Stimulated activated CD4-positive, alpha-beta T cell treated with anti-CD3 and anti-CD28 coated beads, Interleukin-2, amount 100 ng/mL, for 48 hours (primary cell): ENCODE results near the gene KIF3C.
"Not testable (repeated sequence)": the region's sequence is repeated elsewhere in the genome, so short reads cannot be mapped to it uniquely, and the experiment has no call there.

Experiments used
- DNase-seq, 2 donors: peaks; one replicate each; pipeline ENCODE4 v3.0.0-alpha.2; 2020

The KIF3C gene

GRCh38 chr2:25998816-25999383, 16.6 kb upstream of the KIF3C start:
- not testable (repeated sequence) for DNase-seq

- DNase-seq: no peak
These were observed 14.5 kb upstream of the KIF3C start for GRCh38 chr2:25996844-25997243.

DNA sequence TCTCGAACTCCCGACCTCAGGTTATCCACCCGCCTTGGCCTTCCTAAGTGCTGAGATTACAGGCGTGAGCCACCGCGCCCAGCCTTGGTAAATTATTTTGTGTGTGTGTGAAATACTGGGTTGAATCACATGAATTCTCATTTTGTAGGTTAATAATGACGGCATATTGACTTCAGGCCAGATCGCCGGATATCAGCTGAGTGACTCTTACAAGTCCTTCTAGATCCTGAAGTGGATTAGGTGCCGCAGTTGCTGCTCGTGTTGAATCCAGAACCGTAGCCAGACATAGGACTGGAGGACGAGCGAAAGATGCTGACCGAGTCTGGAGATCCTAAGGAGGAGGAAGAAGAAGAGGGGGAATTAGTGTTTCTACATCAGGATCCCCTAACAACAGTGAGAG, 12.2 kb upstream of the KIF3C start:
- DNase-seq: no peak

DNA sequence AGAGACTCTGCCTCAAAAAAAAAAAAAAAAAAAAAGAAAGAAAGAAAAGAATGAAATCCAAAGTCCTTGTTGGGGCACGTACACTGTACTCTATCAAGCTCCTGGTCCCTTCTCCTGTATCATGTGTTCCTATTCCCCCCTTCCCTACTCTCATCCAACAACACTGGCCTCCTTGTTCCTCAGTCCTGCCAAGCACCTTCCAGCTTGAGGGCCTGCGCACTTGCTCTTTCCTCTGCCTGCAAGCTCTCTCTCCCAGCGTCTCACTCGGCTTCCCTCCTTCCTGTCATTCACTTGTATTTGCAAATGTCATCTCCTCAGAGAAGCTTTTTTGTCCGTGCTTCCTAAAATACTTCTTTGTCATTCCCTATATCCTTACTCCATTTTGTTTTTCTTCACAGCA, 10.8 kb upstream of the KIF3C start:
- no peak for DNase-seq

GRCh38 chr2:25992556-25992955, 10.3 kb upstream of the KIF3C start:
- no peak for DNase-seq

GRCh38 chr2:25991965-25992364, 9.7 kb upstream of the KIF3C start:
- DNase-seq: no peak

- no peak for DNase-seq
These were observed 6.9 kb upstream of the KIF3C start for GRCh38 chr2:25989154-25989553.

GRCh38 chr2:25988134-25988533, 5.8 kb upstream of the KIF3C start:
- no peak for DNase-seq

DNA sequence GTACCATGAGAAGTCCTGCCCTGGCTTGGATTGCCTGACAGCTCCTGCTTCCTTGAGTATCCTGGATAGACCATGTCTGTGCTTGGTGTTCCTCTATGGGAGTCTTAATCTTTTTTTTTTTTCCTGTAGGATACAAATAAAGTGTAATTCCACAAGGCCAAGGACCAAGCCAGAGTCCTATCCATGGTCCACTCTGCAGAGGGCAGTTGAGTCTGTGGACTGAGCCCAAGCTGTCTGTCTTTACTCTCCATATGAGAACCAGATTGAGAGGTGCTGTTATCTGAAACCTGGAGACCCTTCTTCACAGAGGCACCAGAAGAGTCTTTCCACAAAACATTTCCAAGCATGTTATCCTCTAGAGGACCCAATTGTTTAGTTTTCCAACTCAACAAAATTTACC, 1.4 kb upstream of the KIF3C start:
- DNase-seq: no peak

- no peak for DNase-seq
These were observed 627 bp upstream of the KIF3C start for GRCh38 chr2:25982968-25983280.

- DNase-seq: no peak
These were observed 563 bp downstream of the KIF3C start for GRCh38 chr2:25981596-25982272.

DNA sequence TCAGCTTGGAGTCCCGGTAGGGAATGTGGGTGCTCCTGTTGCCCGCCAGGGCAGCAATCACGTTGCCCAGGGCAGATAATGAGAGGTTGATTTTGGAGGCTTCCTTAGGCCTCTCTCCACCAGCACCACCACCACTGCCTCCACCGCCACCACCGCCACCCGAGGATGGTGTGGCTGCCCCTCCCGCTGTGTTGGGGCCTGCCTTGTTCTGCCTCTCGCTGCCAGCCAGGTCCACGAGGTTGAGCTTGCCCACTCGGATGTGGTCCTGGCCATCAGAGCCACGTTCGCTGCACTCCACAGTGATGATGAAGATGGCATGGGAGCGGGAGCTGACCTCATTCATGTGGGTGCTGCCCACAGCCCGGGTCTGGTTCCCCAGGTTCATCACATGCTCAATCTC, 1.3 kb downstream of the KIF3C start:
- DNase-seq: no peak

DNA sequence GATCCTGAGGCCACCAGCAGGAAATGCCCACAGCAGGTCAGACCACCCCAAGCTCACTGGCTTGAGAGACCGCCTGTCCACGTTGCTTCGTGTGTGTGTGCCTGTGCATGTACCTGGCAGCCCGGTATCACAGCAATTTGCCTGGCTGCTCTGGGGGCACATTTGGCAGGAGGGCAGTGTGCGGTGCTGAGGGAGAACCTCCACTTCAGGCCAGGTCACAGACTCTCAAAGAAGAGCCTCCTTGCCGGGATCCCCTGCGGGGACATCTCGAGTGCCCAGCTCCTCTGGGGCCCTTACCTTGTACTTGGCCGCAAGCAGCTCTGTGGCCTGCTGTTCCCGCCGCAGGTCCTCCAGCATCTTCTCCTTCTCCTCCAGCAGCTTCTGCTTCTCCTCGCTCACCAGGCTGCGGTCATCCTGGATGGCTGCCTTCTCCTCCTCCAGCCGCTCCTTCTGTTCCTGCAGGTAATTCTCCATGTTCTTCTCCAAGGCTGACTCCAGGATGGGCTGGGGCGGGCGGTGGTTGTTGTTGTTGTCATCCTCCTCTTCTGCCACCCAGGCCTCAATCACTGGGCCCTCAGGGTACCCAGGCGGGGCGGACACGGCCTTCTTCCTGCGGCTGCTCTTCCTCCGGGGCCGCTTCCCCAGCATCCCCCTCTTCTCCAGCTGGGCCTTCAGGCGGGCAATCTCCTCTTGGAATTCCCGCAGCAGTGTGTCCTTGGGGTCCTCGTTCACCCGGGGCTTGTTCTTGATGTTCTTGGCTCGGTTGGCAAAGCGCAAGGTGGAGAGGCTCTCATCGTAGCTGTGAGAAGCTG, 2.0 kb downstream of the KIF3C start:
- no peak for DNase-seq

DNA sequence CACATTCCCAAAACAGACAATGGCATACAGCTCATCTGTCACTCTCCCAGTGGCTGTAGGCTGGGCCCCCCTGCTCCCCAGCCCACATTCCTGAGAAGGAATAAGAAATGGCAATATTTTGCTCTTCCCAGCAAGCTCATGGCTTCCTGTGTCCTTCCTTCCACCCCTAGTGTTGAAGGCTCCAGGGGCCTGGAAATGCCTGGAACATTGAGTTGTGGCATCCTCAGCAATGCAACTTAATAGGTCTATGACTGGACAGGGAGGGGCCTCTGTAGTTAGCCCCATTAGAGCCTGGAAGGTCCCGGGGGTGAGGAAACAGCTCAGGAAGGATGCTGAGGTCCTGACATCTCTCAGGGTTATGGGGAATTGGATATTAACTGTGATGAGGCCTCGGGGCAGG, 3.3 kb downstream of the KIF3C start:
- no peak for DNase-seq

DNA sequence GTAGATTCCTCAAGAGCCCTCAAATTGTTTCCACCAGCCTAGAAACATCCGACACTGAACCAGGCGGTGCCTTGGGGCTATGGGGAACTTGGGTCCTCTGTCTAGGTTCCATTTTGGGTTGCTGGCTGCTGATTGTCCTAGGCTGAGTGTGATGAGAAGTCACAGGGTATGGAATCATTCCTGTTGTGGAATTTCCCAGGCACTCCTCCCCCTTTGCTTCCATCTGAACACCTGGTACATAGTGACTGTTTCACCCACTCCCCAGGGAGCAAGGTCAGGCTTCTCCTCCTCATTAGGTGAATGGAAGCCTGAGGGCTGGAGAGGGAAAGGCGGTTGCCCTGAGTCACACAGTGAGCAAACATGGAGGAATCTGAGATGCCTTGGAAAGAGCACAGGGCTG, 4.5 kb downstream of the KIF3C start:
- no peak for DNase-seq

DNA sequence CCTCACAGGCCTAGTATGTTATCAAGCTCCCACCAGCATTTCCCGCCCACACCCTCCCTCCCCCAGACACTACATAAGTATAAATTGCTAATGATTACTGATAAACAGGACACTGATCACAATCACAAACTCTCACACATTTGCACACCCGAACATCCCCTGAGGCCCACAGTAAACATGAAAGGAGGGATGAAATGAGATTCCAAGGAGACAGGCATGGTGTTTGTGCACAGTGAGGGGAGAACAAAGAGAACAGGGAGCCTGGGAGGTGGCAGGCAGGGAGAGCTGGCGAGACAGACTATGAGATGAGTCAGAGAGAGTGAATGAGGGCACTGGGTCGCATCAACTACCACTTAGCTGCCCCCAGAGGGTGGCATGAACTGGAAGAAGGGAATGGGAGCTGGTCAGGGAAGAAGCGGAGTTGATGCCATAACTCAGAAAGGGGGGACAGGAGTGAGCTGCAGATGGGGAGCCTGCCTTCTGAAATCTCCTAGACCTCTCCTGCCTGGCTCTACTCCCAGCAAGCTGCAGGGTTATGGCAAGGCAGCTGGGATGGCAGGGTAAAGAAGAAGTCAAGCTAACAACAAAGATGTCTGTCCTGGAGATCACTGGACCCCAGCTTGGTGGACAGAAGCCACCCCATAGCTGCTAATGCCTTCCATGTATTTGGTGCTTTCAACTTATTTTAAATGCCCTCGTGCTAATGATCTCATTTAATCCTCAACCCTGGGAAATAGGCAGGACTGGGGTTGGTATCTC, 5.1 kb downstream of the KIF3C start:
- no peak for DNase-seq

- no peak for DNase-seq
These were observed 10.1 kb downstream of the KIF3C start for GRCh38 chr2:25972049-25972823.

DNA sequence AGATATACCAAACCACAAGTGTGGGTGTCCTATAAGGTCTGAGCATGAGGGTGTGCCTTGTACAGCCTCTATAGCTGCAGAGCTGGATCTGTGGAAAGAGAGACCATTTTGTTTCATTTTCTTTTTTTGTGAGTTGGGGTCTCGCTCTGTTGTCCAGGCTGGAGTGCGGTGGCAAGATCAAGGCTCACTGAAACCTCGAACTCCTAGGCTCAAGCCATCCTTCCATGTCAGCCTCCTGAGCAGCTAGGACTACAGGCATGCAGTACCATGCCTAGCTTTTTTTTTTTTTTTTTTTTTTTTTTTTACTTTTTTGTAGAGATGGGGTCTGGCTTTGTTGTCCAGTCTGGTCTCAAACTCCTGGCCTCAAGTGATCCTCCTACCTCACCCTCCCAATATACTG, 10.7 kb downstream of the KIF3C start:
- no peak for DNase-seq

- no peak for DNase-seq
These were observed 15.6 kb downstream of the KIF3C start for GRCh38 chr2:25966531-25967270.

GRCh38 chr2:25964891-25965290, 17.4 kb downstream of the KIF3C start:
- no peak for DNase-seq

- DNase-seq: no peak
These were observed 21.4 kb downstream of the KIF3C start for GRCh38 chr2:25960920-25961319.

DNA sequence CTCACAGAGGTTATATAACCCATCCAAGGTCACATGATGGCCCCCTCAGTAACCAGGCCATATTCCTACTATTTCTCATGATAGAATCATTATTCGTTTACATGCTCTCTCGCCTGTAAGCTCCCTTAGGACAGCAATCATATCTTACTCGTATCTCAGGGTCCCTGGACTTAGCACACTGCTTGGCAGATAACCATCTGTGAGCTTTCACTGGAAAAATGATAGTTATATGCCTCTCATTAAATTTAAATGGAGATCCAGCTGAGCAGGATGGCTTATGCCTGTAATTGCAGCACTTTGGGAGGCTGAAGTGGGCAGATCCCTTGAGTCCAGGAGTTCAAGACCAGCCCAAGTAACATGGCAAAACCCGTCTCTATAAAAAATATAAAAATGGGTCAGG, 21.9 kb downstream of the KIF3C start:
- no peak for DNase-seq
